WTC11 (cell line): ENCODE measurements around the gene TFAP2D.

Source experiments
- KAT7 ChIP-seq: sonication (generic); formaldehyde crosslinking; IDR thresholded peaks from 2 replicates; pipeline ENCODE4 v1.8.1; 2023; ENCODE audit warnings: missing genetic modification reagents, mild to moderate bottlenecking, borderline replicate concordance
- TF ChIP-seq, protein P1 (sequence below): fragments of 200-600 bp; IDR thresholded peaks from 2 replicates; pipeline ENCODE4 v1.8.0; 2022; ENCODE audit warnings: antibody characterized with exemption
- TF ChIP-seq, protein P2 (sequence below): sonication (generic); formaldehyde crosslinking; IDR thresholded peaks from 2 replicates; pipeline ENCODE4 v1.8.1; 2023; ENCODE audit warnings: mild to moderate bottlenecking, missing genetic modification reagents

DNA sequence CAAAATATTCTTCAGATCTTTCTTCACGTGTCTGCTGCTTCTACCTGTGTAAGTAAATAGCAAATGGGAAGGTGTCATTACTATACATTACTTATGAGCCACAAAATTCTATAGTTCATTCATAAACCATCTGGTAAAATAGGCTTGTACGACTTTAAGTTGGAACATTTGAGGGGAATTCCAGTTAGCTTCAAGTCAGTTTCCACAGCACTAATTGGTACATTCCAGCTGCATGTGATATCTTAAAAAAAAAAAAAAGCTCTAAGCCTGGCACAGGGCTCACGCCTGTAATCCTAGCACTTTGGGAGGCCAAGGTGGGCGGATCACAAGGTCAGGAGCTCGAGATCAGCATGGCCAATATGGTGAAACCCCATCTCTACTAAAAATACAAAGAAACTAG is 82.2 kb downstream of the TFAP2D start:
- TF ChIP-seq, protein P1, sequence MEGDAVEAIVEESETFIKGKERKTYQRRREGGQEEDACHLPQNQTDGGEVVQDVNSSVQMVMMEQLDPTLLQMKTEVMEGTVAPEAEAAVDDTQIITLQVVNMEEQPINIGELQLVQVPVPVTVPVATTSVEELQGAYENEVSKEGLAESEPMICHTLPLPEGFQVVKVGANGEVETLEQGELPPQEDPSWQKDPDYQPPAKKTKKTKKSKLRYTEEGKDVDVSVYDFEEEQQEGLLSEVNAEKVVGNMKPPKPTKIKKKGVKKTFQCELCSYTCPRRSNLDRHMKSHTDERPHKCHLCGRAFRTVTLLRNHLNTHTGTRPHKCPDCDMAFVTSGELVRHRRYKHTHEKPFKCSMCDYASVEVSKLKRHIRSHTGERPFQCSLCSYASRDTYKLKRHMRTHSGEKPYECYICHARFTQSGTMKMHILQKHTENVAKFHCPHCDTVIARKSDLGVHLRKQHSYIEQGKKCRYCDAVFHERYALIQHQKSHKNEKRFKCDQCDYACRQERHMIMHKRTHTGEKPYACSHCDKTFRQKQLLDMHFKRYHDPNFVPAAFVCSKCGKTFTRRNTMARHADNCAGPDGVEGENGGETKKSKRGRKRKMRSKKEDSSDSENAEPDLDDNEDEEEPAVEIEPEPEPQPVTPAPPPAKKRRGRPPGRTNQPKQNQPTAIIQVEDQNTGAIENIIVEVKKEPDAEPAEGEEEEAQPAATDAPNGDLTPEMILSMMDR, result no peak
- TF ChIP-seq KAT7 (CRISPR knock-in tag), result no peak
- TF ChIP-seq, protein P2, sequence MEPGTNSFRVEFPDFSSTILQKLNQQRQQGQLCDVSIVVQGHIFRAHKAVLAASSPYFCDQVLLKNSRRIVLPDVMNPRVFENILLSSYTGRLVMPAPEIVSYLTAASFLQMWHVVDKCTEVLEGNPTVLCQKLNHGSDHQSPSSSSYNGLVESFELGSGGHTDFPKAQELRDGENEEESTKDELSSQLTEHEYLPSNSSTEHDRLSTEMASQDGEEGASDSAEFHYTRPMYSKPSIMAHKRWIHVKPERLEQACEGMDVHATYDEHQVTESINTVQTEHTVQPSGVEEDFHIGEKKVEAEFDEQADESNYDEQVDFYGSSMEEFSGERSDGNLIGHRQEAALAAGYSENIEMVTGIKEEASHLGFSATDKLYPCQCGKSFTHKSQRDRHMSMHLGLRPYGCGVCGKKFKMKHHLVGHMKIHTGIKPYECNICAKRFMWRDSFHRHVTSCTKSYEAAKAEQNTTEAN (CRISPR knock-in tag), result no peak
